IPS-NIHi11 (cell line): ENCODE data around the gene CYTH2.
"Not testable (repeated sequence)": the region's sequence is repeated elsewhere in the genome, so short reads cannot be mapped to it uniquely, and the experiment has no call there.

ENCODE experiments used
- DNase-seq: peaks from one replicate; pipeline ENCODE4 v3.0.0; 2012; ENCODE audit warnings: mixed read lengths, low spot score

Gene CYTH2

DNA sequence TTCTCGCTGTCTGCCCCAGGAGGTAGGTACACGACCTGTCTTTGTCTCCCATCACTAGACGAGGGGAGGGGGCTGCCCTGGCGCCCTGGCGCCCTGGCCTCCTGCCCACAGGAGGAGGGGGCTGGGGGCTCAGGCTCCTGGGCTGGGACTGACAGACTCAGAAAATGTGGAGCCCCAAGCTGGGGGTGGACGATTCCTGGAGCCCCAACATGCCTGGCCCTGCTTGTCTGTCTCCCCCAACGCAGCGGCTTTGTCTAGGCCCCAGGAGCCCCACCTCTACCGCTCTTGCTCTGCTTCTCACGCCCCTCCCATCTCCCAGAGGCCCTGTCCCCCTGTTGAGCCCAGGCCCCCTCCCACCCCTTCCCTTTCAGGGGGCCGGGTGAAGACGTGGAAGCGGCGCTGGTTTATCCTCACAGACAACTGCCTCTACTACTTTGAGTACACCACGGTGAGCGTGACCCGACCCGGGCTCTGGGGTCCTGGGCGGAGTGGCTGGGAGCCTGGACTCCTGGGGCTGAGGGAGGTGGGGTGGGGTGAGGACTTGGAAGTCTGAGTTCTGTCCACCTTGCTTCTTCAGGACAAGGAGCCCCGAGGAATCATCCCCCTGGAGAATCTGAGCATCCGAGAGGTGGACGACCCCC, 8.6 kb downstream of the CYTH2 start:
- DNase-seq, result no peak

GRCh38 chr19:48478339-48479256, 9.4 kb downstream of the CYTH2 start:
- no peak for DNase-seq

- no peak for DNase-seq
Observed at GRCh38 chr19:48479686-48480085, 10.5 kb downstream of the CYTH2 start.

GRCh38 chr19:48480183-48480557, 11.0 kb downstream of the CYTH2 start:
- DNase-seq, result peak; percentile 50

- no peak for DNase-seq
Observed at GRCh38 chr19:48480558-48481500, 11.7 kb downstream of the CYTH2 start.

GRCh38 chr19:48481846-48482639, 12.9 kb downstream of the CYTH2 start:
- DNase-seq, result no peak

GRCh38 chr19:48483301-48483700, 14.1 kb downstream of the CYTH2 start:
- DNase-seq, result no peak

GRCh38 chr19:48484247-48484893, 15.2 kb downstream of the CYTH2 start:
- no peak for DNase-seq

DNA sequence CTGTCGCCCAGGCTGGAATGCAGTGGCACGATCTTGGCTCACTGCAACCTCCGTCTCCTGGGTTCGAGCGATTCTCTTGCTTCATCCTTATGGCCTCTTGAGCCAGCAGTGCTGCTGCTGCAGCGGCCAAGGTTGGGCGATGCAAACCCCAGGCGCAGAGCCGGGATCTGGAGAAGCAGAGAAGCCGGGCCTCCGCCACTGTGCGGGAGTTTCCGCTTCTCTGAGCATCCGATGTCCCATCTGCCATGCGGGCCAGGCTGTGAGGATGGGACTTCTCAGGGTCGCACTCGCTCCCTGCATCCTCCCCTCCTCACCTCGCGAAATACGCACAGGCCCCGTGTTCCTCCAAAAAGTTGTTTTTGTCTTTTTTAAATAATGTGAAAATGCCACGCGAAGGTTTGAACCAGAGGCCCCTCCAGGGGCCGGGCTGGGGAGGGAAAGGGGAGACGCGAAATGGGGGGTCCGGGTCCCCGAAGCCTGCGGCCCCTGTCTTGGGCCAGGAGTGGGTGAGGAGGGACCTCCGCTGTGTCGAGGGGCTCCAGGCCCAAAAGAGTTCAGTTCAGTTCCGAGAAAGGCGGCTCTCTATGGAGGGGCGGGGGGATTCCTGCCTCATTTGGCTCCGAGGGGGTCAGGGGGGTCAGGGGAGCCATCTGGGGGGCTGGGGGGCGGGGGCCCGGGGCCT, 15.9 kb downstream of the CYTH2 start:
- no peak for DNase-seq

DNA sequence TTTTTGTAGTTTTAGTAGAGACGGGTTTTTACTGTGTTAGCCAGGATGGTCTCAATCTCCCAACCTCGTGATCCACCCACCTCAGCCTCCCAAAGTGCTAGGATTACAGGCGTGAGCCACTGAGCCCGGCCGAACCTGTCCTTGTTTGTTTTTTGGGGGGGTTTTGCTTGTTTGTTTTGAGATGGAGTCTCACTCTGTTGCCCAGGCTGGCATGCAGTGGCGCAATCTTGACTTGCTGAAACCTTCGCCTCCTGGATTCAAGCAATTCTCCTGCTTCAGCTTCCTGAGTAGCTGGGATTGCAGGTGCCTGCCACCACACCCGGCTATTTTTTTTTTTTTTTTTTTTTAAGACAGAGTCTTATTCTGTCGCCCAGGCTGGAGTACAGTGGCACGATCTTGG, 17.5 kb downstream of the CYTH2 start:
- not testable (repeated sequence) for DNase-seq

GRCh38 chr19:48487544-48487943, 18.4 kb downstream of the CYTH2 start:
- no peak for DNase-seq

DNA sequence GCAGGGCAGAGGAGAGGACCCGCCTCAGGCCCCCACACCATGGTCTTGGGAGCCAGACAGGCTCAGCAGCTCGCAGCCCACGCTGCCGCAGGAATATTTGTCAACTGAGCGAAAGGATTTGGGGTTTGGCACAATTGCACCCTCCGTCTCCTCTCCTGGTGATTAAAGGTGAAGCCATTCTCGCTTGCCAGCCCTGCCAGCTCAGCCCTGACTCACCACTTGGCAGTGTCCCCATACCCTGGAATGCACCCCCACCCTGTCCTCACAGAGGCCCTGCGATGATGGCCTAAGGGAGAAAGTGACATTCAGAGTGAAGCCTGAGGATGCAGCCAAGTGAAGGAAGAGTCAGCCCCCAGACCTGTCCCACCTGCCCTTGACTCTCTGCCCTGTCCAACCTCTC, 18.8 kb downstream of the CYTH2 start:
- DNase-seq, result no peak

GRCh38 chr19:48488478-48488877, 19.3 kb downstream of the CYTH2 start:
- DNase-seq, result not testable (repeated sequence)

GRCh38 chr19:48489608-48490216, 20.5 kb downstream of the CYTH2 start:
- DNase-seq, result peak; percentile 83

DNA sequence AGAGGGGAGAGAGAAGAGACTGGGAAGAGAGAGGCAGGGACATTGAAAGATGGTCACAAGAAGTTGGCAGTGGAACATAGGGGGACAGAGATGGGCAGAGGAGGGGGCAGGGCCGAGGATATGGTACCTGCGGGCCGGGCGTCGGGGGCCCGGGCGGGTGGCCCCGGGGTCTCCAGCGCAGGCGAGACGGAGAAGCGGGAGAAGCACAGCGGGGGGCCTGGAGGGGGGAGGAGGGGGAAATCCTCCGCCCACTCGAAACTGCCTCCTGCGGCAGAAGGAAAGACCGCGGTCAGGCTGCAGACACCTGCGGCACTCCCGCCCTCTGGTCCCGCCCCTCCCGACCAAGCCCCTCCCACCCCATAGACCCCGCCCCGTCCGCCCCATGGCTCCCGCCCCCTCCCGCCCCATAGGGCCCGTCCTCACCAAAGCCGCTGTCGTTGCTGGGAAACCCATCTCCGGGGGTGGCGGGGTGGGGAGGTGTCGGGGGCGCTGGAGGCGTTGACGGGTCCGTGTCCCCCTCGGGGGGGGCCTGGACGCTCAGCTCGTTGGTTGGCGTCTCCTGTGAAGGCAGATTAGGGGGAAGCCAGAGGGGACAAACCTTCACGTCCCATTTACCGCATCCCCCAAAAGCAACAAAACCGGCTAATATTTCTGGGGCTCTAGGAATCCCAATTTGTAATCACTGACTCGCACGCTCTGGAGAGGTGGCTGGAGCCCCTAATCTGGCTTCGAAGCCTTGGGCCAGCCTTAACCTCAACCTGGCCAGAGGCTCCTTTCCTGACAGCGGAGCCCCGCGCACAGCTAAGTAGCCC, 22.0 kb downstream of the CYTH2 start:
- DNase-seq, result peak; percentile 89

DNA sequence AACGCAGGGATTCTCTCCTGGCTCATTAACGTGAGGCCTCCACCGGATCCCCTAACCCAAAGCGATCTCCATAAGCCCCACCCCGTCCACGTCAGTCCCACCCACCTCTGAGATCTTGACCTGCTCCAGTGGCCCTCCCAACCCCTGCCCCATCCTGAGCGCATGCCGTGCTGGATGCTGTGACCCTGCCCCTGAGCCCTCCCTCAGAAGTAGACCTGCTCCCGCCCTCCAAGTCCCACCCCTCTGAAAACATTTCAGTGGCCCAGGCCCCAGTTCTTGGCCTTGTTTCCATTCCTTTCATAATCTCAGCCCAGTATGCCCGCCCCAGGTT, 22.6 kb downstream of the CYTH2 start:
- no peak for DNase-seq

GRCh38 chr19:48492925-48493717, 24.0 kb downstream of the CYTH2 start:
- DNase-seq, result peak; percentile 88

- no peak for DNase-seq
Observed at GRCh38 chr19:48493718-48494401, 24.7 kb downstream of the CYTH2 start.
